HG02678 (cell line): ENCODE data around the gene ROBO2.

Experiments
- ATAC-seq: cut with Tn5 transposase; IDR thresholded peaks from one replicate; pipeline ENCODE4 v1.9.1; 2021; ENCODE audit warnings: mild to moderate bottlenecking, moderate library complexity; ENCODE audit not compliant: unreplicated experiment

The ROBO2 gene

GRCh38 chr3:77464111-77464688, 424.3 kb downstream of the ROBO2 start:
- ATAC-seq = no peak

GRCh38 chr3:77466562-77467115, 426.7 kb downstream of the ROBO2 start:
- ATAC-seq = no peak

- no peak for ATAC-seq
Measured at GRCh38 chr3:77467702-77468625, 428.1 kb downstream of the ROBO2 start.

GRCh38 chr3:77468626-77469020, 428.7 kb downstream of the ROBO2 start:
- ATAC-seq = no peak

GRCh38 chr3:77475507-77475906, 435.6 kb downstream of the ROBO2 start:
- no peak for ATAC-seq

- ATAC-seq = no peak
Measured at GRCh38 chr3:77479021-77479420, 439.1 kb downstream of the ROBO2 start.

- ATAC-seq = no peak
Measured at GRCh38 chr3:77489216-77489615, 449.3 kb downstream of the ROBO2 start.

GRCh38 chr3:77491961-77492360, 452.1 kb downstream of the ROBO2 start:
- no peak for ATAC-seq

GRCh38 chr3:77500721-77501120, 460.8 kb downstream of the ROBO2 start:
- no peak for ATAC-seq

GRCh38 chr3:77506384-77506783, 466.5 kb downstream of the ROBO2 start:
- no peak for ATAC-seq

- no peak for ATAC-seq
Measured at GRCh38 chr3:77513542-77513941, 473.6 kb downstream of the ROBO2 start.

- no peak for ATAC-seq
Measured at GRCh38 chr3:77514766-77515165, 474.9 kb downstream of the ROBO2 start.

GRCh38 chr3:77524463-77524862, 484.6 kb downstream of the ROBO2 start:
- ATAC-seq = no peak

GRCh38 chr3:77524946-77525682, 485.2 kb downstream of the ROBO2 start:
- ATAC-seq = no peak

GRCh38 chr3:77526573-77527113, 486.7 kb downstream of the ROBO2 start:
- no peak for ATAC-seq

GRCh38 chr3:77529522-77529921, 489.6 kb downstream of the ROBO2 start:
- no peak for ATAC-seq

- no peak for ATAC-seq
Measured at GRCh38 chr3:77530870-77531269, 491.0 kb downstream of the ROBO2 start.

GRCh38 chr3:77535116-77535515, 495.2 kb downstream of the ROBO2 start:
- no peak for ATAC-seq

- no peak for ATAC-seq
Measured at GRCh38 chr3:77536038-77536775, 496.3 kb downstream of the ROBO2 start.

GRCh38 chr3:77539014-77539413, 499.1 kb downstream of the ROBO2 start:
- no peak for ATAC-seq
